GM19455 (cell line): ENCODE data around the gene SFMBT1.

Experiments used
- ATAC-seq: cut with Tn5 transposase; IDR thresholded peaks from one replicate; pipeline ENCODE4 v1.9.1; 2021; ENCODE audit not compliant: unreplicated experiment

SFMBT1 gene

DNA sequence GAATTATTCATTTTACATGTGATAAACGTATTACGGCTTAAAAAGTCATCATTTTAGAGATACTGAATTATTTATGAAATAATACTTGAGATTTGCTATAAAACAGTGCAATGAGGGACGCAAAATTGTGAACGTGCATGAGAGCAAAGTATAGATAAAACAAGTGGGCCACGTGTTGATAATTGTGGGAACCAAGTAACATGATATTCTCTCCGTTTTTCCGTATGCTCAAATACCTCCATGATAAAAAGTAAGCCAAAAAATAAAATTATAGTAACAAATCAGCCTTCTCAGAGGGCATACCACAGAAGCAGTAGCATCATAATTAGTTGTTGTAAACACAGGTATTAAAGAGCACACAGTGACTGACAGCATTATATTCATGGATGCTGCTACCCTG is 42.6 kb downstream of the SFMBT1 start:
- no peak for ATAC-seq

DNA sequence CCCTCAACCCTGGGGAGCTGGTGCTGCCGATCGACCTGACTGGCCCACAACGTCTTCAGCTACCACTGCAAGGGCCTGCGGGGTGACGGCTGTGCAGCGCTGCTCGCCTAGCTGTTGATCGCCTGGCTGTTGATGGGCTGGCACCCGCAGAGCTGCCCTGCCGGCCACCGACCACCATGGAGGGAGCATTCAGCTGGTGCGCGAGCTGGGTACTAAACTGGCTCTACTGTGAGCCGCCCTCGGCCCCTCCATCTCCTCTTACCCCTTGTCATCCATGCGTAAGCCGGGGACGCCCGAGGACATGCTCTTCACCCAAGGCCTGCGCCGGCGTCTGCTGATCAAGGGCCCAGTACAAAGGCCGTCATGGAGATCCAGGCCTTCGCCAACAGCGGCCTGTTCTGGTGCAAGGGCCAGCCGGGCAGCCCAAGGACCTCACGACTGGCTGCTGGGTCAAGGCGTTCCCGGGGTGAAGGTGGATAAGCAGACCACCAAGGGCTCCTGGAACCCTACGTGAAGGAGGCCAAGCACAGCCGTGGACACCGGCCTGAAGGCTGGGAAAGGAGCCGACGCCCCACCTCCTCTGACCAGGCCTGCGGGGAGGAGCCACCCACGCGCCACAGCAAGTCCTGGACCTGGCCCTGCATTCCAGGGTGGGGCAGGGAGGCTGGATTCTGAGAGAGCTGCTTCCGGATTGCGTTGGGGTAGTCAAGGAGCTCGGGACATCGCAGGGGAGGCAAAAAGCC is 46.9 kb downstream of the SFMBT1 start:
- ATAC-seq = no peak

DNA sequence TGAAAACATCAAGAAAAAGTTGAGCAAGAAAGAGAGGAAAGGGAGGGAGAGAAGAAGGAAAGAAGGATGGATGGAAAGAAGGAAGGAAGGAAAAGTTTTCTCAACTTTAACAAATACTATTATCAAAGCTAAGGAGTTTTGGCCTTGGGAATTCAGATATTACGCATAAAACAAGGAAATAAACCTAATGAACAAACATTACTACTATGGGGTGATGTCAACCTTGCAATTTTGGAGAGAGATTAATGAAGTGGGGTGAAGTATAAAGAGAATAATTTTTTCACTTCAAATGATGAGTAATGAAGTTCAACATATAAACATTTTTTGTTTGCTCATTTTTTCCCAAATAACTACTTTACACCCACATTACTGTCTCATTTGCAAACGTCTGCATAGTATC is 55.2 kb downstream of the SFMBT1 start:
- ATAC-seq = no peak

DNA sequence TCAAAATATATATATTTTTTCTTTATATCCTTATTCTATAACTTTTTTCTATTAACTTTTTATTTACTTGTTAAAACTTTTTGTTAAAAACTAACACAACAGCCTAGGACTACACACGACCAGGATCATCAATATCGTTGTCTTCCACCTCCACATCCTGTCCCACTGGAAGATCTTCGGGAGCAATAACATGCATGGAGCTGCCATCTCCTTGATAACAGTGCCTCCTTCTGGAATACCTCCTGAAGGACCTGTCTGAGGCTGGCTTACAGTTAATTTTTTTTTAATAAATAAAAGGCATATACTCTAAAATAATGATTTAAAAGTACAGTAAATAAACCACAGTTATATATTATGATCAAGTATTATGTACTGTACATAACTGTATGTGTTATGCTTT is 58.9 kb downstream of the SFMBT1 start:
- no peak for ATAC-seq

DNA sequence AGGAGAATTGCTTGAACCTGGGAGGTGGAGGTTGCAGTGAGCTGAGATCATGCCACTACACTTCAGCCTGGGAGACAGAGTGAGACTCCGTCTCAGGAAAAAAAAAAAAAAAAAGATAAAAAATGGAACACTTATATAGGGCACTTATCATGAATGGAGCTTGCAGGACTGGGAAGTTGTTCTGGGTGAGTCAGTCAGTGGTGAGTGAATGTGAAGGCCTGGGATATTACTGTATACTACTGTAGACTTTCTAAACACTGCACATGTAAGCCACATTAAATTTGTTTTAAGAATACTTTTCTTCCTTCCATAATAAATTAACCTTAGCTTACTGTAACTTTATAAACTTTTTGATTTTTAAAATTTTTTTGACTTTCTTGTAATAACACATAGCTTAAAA is 59.8 kb downstream of the SFMBT1 start:
- ATAC-seq = no peak

DNA sequence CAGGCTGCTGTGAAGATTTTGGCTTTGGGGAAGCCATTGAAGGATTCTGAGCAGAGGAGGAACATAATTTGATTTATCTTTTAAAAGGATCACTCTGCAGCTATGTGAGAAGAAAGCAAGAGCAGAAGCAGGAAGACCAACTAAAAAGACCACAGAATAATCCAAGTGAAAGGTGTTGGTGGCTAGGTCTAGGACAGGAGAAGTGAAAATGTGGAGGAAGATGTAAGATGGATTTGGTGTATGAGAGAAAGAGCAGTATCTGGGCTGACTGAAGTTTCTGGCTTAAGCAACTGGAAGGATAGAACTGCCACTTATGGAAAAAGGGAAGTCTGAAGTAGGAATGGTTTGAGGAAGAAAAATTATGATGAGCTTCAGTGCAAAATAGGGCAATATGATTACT is 62.0 kb downstream of the SFMBT1 start:
- ATAC-seq = peak; percentile 25

DNA sequence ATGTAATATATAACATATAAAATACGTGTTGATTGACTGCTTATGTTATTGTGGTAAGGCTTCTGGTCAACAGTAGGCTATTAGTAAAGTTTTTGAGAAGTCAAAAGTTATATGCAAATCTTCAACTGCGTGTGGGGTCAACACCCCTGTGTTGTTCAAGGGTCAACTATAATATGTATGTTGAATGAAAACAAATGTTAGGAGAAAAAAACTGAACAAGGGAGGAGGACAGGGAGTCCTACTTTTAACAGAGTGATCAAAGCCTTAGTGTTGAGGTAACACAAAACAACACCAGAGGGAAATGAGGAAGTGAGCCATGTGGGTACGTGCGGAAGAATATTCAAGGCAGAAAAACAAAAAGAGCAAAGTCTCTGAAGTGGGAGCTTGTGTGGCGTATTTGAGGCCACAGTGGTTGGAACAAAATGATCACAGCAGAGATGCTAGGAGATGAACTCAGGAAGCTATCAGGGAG is 62.5 kb downstream of the SFMBT1 start:
- ATAC-seq = peak; percentile 80

DNA sequence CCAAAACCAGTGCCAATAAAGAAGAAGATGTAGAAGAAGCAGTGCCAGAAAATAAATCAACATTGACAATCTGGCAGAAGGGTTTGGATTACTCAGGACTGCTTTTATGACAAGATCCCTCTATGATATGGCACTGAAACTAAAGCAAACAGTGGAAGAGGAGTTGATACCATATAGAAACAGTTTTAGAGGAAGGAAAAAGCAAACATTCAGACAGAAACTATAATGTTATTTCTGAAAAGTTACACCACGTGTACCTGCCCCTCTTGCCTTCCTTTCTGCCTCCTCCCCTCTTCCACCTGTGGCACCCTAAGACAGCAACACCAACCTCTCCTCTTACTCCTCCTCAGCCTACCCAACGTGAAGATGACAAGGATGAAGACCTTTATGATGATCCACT is 63.0 kb downstream of the SFMBT1 start:
- peak; percentile 29 for ATAC-seq

DNA sequence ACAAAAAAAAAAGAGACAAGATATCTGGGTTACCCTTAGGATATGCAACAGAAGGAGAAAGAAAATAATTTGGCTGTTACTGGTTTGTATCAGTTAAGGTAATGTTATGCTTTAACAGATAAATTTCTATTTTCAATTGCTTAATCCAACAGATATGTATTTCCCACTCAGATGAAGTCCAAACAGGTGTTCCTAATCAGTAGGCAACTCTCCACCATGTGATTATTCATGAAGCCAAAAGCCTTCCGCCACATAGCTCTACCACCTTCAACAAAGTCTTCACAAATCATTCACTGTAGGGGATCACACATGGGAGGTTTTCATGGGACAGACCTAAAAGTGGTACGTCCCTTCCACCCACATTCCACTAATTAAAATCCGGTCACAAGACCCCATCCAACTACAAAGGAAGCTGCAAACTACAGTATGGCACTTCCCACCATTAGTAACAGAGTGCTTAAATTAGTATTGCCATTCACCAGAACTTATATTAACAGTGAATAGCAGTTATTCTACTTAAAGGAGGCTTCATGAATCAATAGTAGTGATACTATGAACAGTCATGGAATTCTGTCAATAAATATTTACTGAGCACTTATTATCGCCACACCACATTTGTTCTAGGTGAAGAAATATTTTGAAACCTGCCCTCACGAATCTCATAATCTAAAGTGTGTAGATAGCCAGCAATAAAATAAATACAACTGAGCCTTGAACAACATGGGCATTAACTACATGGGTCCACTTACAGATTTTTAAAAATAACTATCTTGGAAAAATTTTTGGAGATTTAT is 66.5 kb downstream of the SFMBT1 start:
- ATAC-seq = no peak

DNA sequence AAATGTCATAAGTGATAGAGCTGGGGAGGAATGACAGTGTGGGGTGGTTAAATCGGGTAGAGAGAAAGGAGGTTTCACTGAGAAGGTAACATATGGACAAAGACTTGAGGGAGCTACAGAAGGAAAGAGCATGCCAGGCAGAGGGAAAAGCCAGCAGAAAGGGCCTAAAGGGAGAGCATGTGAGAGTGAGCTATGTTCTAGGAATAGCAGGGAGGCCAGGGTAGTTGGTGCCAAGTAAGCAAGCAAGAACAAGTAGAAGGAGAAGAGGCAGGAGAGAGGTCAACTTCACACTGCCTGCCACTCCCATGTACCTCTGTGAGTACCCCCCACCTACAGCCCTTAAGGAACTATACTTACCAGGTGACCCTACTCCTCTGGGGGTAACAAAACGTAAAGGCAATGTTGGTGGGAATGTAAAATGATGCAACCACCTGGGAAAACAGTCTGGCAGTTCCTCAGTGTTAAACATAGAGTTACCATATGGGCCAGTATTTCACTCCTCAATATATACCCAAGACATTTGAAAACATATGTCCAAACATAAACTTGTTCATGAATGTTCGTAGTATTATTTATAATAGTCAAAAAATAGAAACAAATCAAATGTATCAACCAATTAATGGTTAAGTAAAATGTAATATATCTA is 67.6 kb downstream of the SFMBT1 start:
- ATAC-seq = no peak

DNA sequence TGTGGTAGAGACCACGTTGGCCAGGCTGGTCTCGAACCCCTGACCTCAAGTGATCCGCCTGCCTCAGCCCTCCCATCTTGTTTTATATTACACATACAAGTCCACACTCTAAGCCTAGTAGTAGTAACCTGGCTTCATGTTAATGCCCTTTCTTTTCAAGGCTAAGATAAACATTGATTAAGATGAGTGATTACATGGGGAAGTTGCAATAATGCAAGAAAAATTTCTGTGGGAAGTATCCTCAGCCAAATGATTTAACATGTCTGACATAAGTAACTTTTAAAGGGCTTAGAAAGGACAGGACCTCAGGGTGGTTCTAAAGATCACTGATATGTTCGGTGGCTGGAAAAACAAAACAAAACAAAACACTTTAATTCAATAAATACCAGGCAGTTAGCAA is 72.1 kb downstream of the SFMBT1 start:
- ATAC-seq = no peak

DNA sequence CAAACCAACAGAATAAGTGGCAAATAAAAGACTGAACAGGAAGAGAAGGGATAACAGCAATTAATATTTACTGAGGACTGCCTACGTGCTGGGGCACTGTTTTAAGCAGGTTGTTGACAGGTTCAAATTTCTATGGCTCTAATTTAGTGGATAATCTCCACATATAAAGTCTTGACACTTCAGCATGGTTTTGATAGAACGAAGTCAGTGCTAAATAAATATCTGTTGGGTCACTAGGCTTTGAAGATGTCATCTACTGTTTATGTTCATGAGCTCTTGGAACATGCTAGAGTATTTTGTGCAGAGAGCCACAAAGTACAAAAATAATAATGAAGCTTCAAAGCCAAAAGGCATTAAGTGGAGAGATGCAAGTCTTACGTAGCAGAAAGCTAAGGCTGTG is 74.0 kb downstream of the SFMBT1 start:
- no peak for ATAC-seq

DNA sequence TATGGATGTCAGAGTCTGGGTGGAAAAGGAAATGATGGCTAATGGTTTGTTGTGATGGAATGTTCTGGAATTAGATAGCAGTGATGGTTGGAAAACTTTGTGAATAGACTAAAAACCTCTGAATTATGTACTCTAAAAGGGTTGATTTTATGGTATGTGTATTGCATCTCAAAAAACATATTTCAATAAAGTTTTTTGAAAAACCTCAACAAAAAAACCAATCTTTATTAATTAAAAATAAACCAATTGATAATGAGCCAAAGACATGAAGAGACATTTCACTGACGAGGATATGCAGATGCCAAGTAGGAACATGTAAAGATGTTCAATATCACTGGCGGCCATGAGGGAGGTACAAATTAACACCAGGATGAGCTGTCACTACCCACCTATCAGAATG is 78.5 kb downstream of the SFMBT1 start:
- no peak for ATAC-seq

DNA sequence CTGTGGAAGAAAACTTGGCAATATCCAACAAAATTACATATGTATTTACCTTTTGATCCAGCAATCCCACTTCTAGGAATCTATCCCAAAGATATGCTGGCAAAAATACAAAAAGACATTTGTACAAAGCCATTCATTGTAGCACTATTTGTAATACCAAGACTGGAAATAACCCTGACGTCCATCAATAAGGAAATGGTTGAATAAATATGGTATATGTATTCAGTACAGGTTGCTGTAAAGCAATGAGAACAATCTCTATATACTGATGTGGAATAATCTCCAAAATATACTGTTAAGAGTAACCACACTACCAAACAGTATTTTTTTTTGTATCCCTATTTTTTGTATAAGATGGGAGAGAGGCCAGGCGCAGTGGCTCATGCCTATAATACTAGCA is 83.7 kb downstream of the SFMBT1 start:
- ATAC-seq = no peak

DNA sequence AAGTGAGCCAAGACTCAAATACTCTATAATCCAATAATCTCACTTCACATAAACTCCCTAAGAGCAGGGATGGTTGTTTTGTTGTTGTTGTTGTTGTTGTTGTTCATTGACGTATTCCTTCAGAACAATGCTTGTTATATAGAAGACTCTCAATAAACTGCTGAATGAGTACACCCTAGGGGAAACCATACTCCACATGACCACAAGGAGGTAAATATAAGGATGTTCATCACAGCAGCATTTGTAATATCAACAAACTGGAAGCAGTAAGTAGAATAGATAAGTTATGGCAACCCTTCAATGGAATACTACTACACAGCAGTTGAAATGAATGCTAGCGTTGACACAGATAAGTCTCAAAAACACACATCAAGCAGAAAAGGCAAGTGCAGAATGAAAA is 86.1 kb downstream of the SFMBT1 start:
- no peak for ATAC-seq

DNA sequence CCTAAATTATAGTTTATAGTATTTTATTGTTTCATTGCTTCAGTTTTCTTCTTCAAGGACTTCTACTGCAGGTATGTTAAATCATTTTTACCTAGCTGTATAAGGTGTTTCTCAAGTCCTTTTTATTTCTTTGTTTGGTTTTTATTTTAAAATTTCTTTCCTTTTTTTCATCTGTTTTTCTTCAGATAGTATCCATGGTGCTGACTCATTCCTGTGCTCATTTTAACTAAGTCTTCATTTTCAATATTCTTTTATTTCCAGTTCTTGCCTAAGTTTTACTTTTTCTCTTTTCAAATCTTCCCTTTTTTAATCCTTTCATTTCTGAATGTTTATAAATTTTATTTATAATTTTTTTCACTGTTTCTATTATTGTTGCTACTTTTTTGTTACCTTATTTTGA is 106.3 kb downstream of the SFMBT1 start:
- no peak for ATAC-seq

DNA sequence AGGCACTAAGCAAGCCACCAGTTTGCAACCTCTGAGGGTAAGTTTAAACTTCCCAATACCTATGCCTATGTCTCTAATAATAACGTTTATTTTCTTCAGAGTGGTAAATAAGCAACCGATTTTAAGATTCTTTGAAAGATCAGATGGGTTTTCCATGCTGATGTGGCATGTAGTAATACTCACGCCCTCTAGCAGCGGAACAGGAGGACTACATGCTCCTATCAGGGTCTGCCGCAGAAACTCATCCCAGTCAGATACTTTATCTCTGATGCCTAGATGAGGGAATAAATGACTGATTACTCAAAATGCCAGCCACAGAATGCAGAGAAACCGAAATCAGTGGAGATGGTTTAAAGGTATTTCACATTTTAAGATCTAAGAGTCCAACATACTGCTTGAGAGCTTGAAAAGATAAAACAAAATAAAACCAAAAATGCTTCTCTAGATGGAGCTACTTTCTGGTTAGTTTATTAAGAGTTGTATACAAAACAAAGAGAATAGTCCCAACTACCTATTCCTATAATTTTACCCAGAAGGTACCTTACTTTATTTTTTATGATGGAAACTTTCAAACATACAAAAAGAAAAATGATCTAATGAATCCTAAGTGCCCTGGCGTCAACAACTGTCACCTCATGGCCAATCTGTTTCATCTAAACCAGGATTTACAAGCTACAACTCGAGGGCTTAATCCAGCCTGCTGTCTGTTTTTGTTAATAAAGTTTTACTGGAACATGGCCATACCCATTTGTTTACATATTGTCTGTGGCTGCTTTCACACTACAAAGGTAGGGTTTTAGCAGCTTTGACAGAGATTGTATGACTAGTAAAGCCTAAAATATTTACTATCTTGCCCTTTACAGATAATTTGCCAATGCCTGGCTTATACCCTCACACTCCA is 111.0 kb downstream of the SFMBT1 start:
- ATAC-seq = peak; percentile 81

DNA sequence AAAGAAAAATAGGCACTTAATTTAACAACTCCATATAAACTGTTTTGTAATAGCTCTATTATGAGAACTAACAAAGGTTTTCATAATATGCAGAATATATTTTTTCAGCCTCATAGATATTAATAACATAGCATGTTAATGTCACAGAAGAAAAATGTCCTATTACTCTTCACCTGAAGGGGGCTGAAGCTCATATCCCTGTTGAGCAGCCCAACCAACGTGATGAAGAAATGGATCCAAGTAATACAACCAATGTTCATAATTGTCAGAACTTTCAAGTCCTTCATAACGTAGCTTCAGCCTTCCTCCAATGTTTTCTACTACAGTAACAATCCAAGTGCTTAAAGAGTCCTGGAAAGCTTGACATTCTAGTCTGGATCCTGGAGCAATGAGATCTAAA is 114.0 kb downstream of the SFMBT1 start:
- no peak for ATAC-seq

DNA sequence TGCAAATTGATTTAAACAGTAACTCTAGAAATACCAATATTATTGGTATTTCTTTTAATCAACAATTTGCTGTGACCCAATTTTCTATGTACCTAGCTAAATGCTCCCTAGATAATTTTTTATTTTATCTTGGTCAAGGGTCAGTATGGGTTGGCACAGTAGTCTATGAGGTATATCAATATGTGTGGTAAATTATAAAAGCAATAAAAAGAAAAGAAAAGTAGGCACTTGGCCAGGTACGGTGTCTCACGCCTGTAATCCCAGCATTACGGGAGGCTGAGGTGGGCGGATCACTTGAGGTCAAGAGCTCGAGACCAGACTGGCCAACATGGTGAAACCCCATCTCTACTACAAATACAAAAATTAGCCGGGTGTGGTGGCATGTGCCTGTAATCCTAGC is 114.5 kb downstream of the SFMBT1 start:
- no peak for ATAC-seq

DNA sequence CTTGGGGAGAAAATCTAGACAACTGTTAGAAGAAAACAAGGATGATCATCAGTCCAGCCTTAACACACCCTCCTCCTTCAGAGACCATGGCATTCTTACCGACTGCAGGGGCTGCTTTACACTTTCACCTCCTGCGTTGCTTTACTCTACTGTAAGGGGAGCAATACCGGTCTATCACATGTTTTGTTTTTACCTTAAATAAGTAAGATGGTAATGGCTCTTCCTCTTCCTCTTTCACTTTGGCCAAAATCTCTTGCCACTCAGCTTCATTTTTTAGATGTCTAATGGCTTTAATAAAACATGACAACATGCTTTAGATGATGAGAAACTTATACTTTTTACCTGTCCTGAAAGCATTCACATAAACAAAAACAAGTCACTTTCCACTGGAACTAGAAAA is 115.1 kb downstream of the SFMBT1 start:
- ATAC-seq = no peak

DNA sequence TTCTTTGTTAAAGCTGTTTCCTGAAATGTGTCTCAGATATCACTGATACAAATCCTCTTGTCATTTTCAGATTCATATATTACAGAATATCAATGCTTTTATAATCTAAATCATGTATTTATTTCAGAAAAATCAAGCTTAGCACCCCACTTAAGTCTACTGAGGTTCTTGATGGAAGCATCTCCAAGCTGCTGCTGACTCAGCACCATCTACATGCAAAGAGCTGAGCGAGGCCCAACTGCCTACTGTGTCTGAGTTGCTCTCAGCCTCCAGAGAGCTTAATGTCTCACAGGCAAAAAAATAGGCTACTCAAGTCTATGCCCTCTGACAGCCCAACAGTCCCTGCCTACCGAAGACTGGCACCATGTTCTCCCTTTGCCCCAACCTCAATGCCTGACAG is 119.3 kb downstream of the SFMBT1 start:
- no peak for ATAC-seq
